GM19455 (cell line): ENCODE measurements around the gene SH3RF3.
"Not testable (repeated sequence)": the region's sequence is repeated elsewhere in the genome, so short reads cannot be mapped to it uniquely, and the experiment has no call there.

Experiments
- ATAC-seq: cut with Tn5 transposase; IDR thresholded peaks from one replicate; pipeline ENCODE4 v1.9.1; 2021; ENCODE audit not compliant: unreplicated experiment

Gene SH3RF3

GRCh38 chr2:109155553-109156451 is 26.8 kb downstream of the SH3RF3 start:
- no peak for ATAC-seq

DNA sequence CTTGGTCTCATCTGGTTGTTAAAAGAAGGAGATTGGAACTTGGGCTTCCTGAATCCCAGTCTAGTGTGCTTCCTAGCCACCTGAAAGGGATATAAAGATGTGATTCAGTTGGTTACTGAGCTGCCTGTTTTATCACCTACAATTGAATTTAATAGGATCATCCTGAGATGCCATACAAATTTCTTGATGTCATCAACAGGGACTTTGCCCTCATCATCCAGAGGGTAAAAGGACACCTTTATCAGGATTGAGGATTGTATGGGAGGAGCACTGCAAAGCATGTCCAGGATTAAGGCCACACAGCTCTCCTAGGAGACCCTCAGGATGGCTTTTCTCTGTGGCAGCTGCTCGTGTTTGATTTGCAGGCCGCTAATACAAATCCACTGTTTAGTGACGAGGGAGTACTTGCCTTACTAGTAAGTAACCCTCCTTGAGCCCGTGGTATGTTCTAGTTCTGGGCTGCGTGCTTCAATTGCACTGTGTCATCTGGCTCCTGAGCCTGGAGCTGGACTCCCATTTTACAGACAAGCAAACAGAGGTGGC is 28.6 kb downstream of the SH3RF3 start:
- ATAC-seq = no peak

GRCh38 chr2:109158237-109158636 is 29.2 kb downstream of the SH3RF3 start:
- ATAC-seq = no peak

DNA sequence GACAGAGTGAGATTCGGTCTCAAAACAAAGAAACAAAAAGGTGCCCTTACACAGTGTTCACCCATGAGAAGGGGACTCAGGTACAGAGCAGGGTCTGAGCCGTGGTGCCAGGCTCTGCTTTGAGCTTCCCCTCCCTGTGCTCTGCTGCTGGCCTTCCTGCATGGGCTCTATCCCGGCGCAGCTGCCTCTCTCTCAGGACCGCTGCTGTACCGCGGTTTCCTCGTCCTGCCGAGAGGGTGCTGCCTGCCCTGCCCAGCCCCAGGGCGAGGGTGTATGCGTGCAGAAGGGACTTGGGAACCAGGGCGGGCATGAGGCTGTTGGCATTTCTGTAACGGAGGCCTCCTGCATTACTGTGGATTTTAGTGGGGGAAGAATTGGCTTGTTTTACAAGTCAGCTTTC is 30.1 kb downstream of the SH3RF3 start:
- no peak for ATAC-seq

DNA sequence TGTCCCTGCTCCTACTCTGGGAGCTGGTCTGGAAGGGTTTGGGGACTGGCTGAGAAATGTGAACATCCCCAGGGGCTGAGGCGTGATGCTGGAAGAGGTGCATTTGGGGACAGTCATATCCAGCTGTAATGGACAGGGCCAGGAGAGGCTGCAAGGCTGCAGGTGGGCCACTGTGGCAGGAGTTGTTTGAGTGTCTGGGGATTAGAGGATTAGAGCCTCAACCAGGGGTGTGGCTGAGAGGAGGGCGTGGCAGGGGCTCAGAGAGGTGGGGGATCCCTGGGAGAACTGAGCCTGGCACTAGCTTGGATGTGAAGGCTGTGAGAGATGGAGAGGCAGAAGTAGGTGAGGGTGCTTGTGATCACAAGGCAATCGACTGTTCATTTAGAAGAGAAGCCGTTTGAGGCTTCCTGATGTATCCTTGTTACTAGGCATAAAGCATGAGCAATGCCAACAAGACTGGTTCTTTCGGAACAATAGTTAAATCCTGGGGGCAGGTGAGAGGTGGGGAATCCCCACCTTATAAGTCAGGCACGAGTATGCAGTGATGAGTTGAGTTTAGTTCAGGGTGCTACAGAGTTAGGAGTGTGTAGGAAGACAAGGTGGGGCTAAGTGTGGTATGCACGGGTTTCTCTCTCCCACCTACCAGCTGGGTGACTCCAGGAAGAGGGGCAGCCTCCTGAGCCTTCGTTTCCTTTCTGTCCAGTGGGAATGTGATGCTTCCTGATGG is 31.9 kb downstream of the SH3RF3 start:
- ATAC-seq = no peak

GRCh38 chr2:109162367-109162766 is 33.4 kb downstream of the SH3RF3 start:
- ATAC-seq = not testable (repeated sequence)

DNA sequence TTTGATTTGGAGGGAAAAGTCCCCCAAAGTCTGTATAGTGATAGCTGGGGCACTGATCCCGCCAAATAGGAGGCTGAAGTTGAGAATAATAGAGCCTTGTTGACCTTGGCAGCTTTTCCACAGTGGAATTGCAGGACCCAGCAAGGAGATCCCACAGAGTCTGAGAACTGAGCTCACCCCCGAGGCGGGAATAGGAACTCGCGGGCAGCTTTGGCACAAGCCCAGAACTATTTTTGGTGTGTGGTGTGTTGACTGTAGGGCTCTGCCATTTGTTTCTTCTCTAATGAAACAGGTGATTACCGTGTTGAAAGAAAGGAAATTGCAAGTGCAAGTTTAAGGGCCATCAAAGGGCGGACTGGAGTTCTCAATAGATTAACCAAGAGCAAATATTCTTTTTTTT is 34.0 kb downstream of the SH3RF3 start:
- no peak for ATAC-seq

GRCh38 chr2:109164311-109164710 is 35.3 kb downstream of the SH3RF3 start:
- ATAC-seq = no peak

DNA sequence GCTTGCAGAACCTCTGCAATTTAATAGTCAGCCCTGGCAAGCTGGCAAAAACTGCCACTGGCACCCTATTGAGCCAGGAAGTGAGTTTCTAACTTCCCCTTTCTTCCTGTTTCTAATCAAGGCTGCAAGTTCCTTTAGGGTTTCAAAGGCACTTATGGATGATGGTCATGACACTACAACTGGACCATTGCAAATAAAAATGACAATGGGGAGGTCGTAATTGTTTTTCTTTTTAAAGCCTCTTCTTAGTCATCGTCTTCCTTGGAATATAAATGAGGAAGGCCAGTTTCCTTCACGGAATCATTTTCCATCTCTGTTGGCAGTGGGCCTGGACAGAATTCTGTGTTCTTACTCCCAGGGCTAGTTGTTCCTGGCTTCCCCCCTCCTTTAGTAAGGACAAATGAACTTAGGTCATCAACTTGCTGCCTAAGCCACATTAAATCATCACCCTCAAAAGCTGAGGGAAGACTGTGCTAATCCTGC is 35.8 kb downstream of the SH3RF3 start:
- ATAC-seq = no peak

DNA sequence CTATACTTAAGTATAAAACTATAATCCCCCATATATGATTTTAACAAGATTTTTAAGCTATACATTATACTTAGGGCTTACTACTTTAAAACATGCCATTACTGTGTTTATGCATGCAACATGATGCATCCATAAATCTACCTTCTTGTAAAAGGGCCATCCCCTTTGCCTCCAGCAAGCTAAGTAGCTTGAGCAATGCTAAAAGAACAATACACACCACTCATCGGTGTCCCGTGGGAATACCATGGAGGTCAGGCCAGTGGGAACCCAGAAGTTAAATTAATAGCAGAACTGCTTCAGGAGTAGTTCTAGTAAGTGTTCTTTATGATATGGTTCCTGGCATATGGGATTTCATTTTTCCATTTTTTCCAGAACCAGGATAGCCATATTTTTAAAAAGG is 37.8 kb downstream of the SH3RF3 start:
- no peak for ATAC-seq

- no peak for ATAC-seq
Measured at GRCh38 chr2:109168086-109168485, 39.1 kb downstream of the SH3RF3 start.

- no peak for ATAC-seq
Measured at GRCh38 chr2:109168716-109169115, 39.7 kb downstream of the SH3RF3 start.

GRCh38 chr2:109170645-109171044 is 41.6 kb downstream of the SH3RF3 start:
- ATAC-seq = no peak

GRCh38 chr2:109171444-109172334 is 42.7 kb downstream of the SH3RF3 start:
- no peak for ATAC-seq

DNA sequence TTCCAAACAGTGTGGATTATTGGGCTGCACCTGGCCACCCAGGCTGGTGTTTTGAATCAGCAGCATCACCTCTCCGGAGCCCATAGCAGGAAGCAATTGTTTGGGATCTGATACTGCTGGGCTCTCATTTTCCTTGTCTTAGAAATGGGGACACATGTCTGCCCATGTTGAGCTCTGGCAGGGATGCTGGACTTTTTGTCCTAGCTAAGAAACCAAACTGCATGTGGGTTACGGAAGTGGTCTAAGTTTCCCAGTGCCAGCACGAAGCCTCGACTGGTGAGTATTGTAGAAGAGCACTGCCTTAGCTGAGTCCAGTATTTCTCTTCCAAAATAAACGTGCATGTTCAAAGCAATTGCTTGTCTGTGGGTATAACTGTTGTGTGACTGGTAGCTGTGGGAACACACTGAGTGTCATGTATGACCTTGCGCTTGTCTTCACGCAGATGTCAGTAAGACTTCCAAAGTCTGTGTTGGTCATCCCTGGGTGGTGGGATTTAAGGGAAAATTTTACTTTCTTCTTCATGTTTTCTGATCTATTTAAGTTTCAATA is 43.6 kb downstream of the SH3RF3 start:
- no peak for ATAC-seq

DNA sequence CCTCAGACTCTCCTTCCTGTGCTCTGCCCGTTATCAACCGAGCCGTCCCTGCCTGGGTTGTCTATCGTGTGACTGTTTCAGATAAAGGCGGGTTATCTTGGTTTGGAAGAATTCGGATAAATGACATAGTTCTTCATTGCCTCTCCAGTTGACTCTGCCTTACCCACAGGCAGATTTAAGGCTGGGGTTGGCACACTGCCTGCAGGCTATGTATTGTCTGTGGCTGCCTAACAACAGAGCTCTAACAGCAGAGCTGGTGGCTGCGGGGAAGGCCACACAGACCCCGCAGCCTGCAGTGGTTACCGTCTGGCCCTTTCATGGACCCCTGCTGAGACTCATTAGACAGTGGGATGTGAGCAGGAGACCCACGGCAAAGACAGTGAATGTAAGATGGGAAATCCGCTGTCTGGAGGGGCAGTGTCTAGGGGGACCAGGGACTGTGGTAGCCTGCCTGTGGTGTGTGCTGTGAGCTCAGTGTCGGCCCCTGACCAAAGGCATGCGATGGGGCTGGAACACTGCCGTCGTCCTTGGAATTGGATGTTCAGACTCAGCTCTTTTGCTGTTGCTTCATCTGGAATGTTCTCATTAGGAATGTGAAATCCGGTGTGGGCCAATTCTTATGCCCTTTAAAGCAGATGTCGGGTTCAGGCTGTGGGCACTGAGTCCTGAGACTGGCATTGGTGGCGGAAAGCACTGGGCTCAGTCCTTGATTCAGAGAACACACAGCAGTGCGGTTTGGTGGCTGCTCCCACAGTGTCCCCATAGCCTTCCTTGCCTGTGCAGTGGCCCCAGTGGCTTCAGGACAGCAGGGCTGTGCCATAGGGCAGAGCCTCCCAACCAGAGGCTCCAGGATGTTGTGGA is 44.5 kb downstream of the SH3RF3 start:
- ATAC-seq = no peak

DNA sequence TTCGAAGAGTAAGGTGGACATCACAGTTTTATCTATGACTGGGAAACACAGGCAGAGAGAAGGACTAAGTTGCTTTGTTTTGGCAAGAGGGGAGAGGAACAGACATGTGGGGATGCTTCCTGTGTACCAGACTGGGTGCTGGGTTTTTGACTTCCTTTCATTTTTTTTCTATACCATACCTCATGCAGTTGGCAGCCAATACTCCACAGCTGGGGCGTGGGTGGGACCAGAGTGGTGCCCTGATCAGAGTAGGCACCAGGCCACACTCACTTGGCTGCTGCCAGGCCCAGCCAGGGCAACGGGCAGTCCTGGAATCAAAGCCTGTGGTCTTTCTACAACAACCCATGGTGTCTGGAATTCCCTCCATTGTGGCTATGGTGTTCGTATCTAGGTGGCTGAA is 45.2 kb downstream of the SH3RF3 start:
- ATAC-seq = no peak

DNA sequence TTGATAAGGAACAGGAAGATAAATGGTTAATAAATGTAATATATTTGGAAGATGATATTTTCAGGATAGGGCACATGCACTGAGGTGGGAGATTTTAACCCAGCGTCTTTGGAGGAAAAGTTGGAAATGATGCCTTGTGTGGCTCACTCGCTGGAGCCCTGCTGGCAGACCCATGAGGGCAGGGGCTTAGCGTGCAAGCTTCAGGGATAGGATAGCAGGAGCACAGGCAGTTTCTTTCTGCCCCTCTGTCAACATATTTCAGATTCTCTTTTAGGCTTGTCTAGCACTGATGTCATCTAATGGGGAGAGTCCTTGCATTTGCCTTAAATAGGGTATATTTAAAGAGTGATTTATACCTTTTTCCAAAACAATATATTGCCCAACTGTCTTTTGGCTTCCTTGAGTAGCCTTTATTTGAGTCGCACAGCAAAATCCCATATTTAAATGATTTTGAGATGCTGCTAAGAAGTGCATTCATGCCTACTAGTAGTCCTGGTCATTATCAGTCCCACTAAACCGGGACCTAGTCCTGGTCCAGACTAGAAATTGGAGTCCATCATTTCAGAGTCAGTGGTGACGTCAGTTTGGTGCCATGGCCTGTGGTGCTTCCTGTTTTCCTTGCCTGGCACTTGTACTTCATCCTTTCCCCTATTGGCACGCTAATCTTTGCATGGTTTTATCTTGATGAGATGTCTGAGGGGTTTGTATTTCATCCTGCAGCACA is 45.8 kb downstream of the SH3RF3 start:
- ATAC-seq = no peak

- no peak for ATAC-seq
Measured at GRCh38 chr2:109175350-109175678, 46.3 kb downstream of the SH3RF3 start.
